Measurements from ENCODE around the gene TK2.

GRCh38 chr16:66528294-66528693, 21.6 kb downstream of the TK2 start:
- TF ChIP-seq RXRA (IDR thresholded peaks at IDR 0.05) = no peak
- TF ChIP-seq RAD21 (IDR thresholded peaks at IDR 0.05) = no peak
- no peak for TF ChIP-seq TAF1 (conservative IDR thresholded peaks at IDR 0.05)
- no peak for TF ChIP-seq CTCF (IDR thresholded peaks at IDR 0.05; ENCODE audit: low read depth, low read length, missing input control)
- TF ChIP-seq, protein P1, sequence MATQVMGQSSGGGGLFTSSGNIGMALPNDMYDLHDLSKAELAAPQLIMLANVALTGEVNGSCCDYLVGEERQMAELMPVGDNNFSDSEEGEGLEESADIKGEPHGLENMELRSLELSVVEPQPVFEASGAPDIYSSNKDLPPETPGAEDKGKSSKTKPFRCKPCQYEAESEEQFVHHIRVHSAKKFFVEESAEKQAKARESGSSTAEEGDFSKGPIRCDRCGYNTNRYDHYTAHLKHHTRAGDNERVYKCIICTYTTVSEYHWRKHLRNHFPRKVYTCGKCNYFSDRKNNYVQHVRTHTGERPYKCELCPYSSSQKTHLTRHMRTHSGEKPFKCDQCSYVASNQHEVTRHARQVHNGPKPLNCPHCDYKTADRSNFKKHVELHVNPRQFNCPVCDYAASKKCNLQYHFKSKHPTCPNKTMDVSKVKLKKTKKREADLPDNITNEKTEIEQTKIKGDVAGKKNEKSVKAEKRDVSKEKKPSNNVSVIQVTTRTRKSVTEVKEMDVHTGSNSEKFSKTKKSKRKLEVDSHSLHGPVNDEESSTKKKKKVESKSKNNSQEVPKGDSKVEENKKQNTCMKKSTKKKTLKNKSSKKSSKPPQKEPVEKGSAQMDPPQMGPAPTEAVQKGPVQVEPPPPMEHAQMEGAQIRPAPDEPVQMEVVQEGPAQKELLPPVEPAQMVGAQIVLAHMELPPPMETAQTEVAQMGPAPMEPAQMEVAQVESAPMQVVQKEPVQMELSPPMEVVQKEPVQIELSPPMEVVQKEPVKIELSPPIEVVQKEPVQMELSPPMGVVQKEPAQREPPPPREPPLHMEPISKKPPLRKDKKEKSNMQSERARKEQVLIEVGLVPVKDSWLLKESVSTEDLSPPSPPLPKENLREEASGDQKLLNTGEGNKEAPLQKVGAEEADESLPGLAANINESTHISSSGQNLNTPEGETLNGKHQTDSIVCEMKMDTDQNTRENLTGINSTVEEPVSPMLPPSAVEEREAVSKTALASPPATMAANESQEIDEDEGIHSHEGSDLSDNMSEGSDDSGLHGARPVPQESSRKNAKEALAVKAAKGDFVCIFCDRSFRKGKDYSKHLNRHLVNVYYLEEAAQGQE (IDR thresholded peaks at IDR 0.05) = no peak
- no peak for TF ChIP-seq FOXA1 (IDR thresholded peaks at IDR 0.05)
- TF ChIP-seq EGR1 (IDR thresholded peaks at IDR 0.05; ENCODE audit: low read depth in 2 of 2) = no peak
- no peak for TF ChIP-seq SP1 (IDR thresholded peaks at IDR 0.05)
- no peak for TF ChIP-seq GABPA (IDR thresholded peaks at IDR 0.05 in 1 of 2, conservative IDR thresholded peaks at IDR 0.05 in 1 of 2)

Measured in liver (tissue), 3 donors.